K562 (cell line): ENCODE measurements around the gene EIF3K. TPM values are rescaled to one million over a fixed set of nuclear protein-coding genes. Genes with fewer than 3 reads are reported as not detected.
A peak's percentile ranks its signal among the peaks of the same experiment; 100 is the strongest.

ENCODE experiments used
- AFF4 ChIP-seq: sonication (generic); formaldehyde crosslinking; IDR thresholded peaks from 2 replicates; pipeline ENCODE4 v1.8.0; 2023; ENCODE audit warnings: mild to moderate bottlenecking, missing genetic modification reagents
- DPF2 ChIP-seq: fragments of 450-650 bp; IDR thresholded peaks from 2 replicates; pipeline ENCODE4 v1.6.1; 2016
- GABPA ChIP-seq: fragments of 200-800 bp; sonication (Bioruptor generic); conservative IDR thresholded peaks from 2 replicates; pipeline ENCODE4 v1.6.1; 2016; ENCODE audit warnings: low read depth, missing genetic modification characterization, missing compliant biosample characterization
- GTF2B ChIP-seq: IDR thresholded peaks from 2 replicates; pipeline ENCODE4 v1.6.1; 2011; ENCODE audit not compliant: insufficient read length; ENCODE audit errors: extremely low read depth
- HSF4 ChIP-seq: fragments of 250-450 bp; sonication (Bioruptor Pico); IDR thresholded peaks from 2 replicates; pipeline ENCODE4 v2.1.2; 2022; ENCODE audit warnings: mild to moderate bottlenecking, moderate library complexity, borderline replicate concordance
- JUN ChIP-seq, 2 experiments: sonication (generic) in 1 of 2; formaldehyde crosslinking in 1 of 2; IDR thresholded peaks; 2 replicates each; pipeline versions ENCODE4 v1.6.1 to v1.8.0; 2012 to 2022; ENCODE audit warnings: borderline replicate concordance in 2 of 2, mild to moderate bottlenecking in 2 of 2, improper control_type of control experiment in 1 of 2, low read depth in 1 of 2, low read length in 1 of 2, missing genetic modification reagents in 1 of 2
- MAX ChIP-seq: sonication (generic); formaldehyde crosslinking; IDR thresholded peaks from 2 replicates; pipeline ENCODE4 v1.9.0; 2022; ENCODE audit warnings: mild to moderate bottlenecking, missing genetic modification reagents
- NEUROD1 ChIP-seq: fragments of 150-350 bp; IDR thresholded peaks from 2 replicates; pipeline ENCODE4 v1.6.1; 2014; ENCODE audit warnings: borderline replicate concordance, low read length, low read depth; ENCODE audit not compliant: partially characterized antibody
- NRF1 ChIP-seq, 2 experiments: fragments of 450-650 bp; IDR thresholded peaks in 1 of 2; conservative IDR thresholded peaks in 1 of 2; 2 replicates each; pipeline ENCODE4 v1.6.1; 2014; ENCODE audit warnings: mild to moderate bottlenecking in 2 of 2
- PML ChIP-seq: IDR thresholded peaks from 2 replicates; pipeline ENCODE4 v1.6.1; 2012; ENCODE audit warnings: low read length, inconsistent platforms
- PRDM10 ChIP-seq: fragments of 450-650 bp; IDR thresholded peaks from 2 replicates; pipeline ENCODE4 v1.6.1; 2018; ENCODE audit not compliant: partially characterized antibody
- PTBP1 ChIP-seq: fragments of 200-400 bp; formaldehyde crosslinking; IDR thresholded peaks from 2 replicates; pipeline ENCODE4 v1.6.1; 2017; ENCODE audit warnings: low read depth, low read length
- SMAD1 ChIP-seq: fragments of 150-350 bp; IDR thresholded peaks from 2 replicates; pipeline ENCODE4 v1.6.1; 2014; ENCODE audit warnings: low read length, low read depth; ENCODE audit not compliant: partially characterized antibody
- SMAD3 ChIP-seq: fragments of 450-650 bp; formaldehyde crosslinking; conservative IDR thresholded peaks from 2 replicates; pipeline ENCODE4 v1.4.0; 2020; ENCODE audit warnings: mild to moderate bottlenecking
- THRAP3 ChIP-seq: fragments of 450-650 bp; IDR thresholded peaks from 2 replicates; pipeline ENCODE4 v1.6.1; 2016; ENCODE audit warnings: mild to moderate bottlenecking, inconsistent platforms, borderline replicate concordance
- ZBTB12 ChIP-seq: fragments of 250-450 bp; sonication (Bioruptor Pico); IDR thresholded peaks from 2 replicates; pipeline ENCODE4 v1.4.0; 2020
- ZFP30 ChIP-seq: fragments of 250-450 bp; sonication (Bioruptor Pico); IDR thresholded peaks from 2 replicates; pipeline ENCODE4 v1.8.0; 2022; ENCODE audit warnings: moderate library complexity, mild to moderate bottlenecking, inconsistent platforms, borderline replicate concordance
- ZNF717 ChIP-seq: fragments of 250-450 bp; sonication (Bioruptor Pico); IDR thresholded peaks from 2 replicates; pipeline ENCODE4 v1.5.0; 2021
- polyA plus RNA-seq, 8 experiments: library from polyadenylated mRNA; depleted of rRNA in 4 of 8; stranded (reverse) in 5 of 8; unstranded in 3 of 8; fragments of >200 nt; fragmentation: Nextera tagmentation in 2 of 8; fragmentation: Illumina TruSeq in 1 of 8; extraction: Ambion mirVana in 2 of 8; extraction: Trizol in 1 of 8; gene quantifications; 2 replicates each; pipeline versions ENCODE4 v1.2.1 to v1.2.3, GENCODE V29; 2011 to 2014; ENCODE audit warnings: inconsistent platforms in 1 of 8, missing spikeins in 1 of 8
- total RNA-seq, 7 experiments: library from RNA; depleted of rRNA in 6 of 7; stranded (reverse); fragments of >200 nt in 6 of 7; fragmentation: Illumina TruSeq in 2 of 7; extraction: Trizol in 2 of 7; gene quantifications; 2 replicates each; pipeline versions ENCODE4 v1.2.1 to v1.2.3, GENCODE V29; 2011 to 2021; ENCODE audit warnings: low replicate concordance in 1 of 7

Gene EIF3K
- total and polyA plus RNA-seq, 9 of the 15 experiments (the other 6 are each of a cell fraction or from before 2014, with no cell fraction given) = 387 to 1,827 (median 733) TPM

GRCh38 chr19:38647368-38647965 lies 28.5 kb downstream of the EIF3K start, which contains the start of gene ACTN4 (continued):
- TF ChIP-seq AFF4 (no peak), NEUROD1 (peak; percentile 31), JUN (IDR thresholded peaks at IDR 0.05; ENCODE audit: borderline replicate concordance, low read depth, low read length) (no peak), JUN (CRISPR knock-in tag; IDR thresholded peaks at IDR 0.05; ENCODE audit: borderline replicate concordance) (no peak), PTBP1 (no peak), THRAP3 (no peak), SMAD1 (peak; percentile 19), DPF2 (no peak), HSF4 (CRISPR knock-in tag) (no peak), GABPA (tag) (no peak), GTF2B (no peak), NRF1 (conservative IDR thresholded peaks at IDR 0.05 in 1 of 2, IDR thresholded peaks at IDR 0.05 in 1 of 2) (peak; percentile 100), ZBTB12 (no peak), SMAD3 (CRISPR knock-in tag) (no peak), PML (peak; percentile 53; the same call in 1 of the 2 replicates), ZFP30 (CRISPR knock-in tag) (no peak), PRDM10 (no peak), ZNF717 (CRISPR knock-in tag) (no peak), MAX (CRISPR knock-in tag) (no peak)
